Right lobe of liver (tissue), 6 donors: ENCODE data around the gene SPOCK1. TPM values are rescaled to one million over a fixed set of nuclear protein-coding genes. Genes with fewer than 3 reads are reported as not detected.

ENCODE experiments used
- ATAC-seq, 4 donors: fragments of 200-7000 bp; cut with Tn5 transposase; one replicate each; pipeline ENCODE4 v1.9.1; 2020; ENCODE audit warnings: mild to moderate bottlenecking in 4 of 4, moderate library complexity in 4 of 4
- DNase-seq, 3 donors: peaks; one replicate each; pipeline ENCODE4 v3.0.0-alpha.2; 2020
- H3K27ac ChIP-seq, 3 donors: fragments of 200-600 bp; one replicate each; pipeline ENCODE4 v1.8.0; 2022
- H3K27me3 ChIP-seq, 2 donors: fragments of 200-600 bp; one replicate each; pipeline ENCODE4 v1.8.0; 2022
- H3K36me3 ChIP-seq, 4 donors: fragments of 200-600 bp; sonication (generic) in 1 of 4; one replicate each; pipeline versions ENCODE4 v1.5.1 to v1.8.0; 2017 to 2022; ENCODE audit warnings: control low read depth in 1 of 4
- H3K4me1 ChIP-seq, 4 donors: fragments of 200-600 bp; sonication (generic) in 1 of 4; one replicate each; pipeline versions ENCODE4 v1.5.1 to v1.8.0; 2017 to 2022; ENCODE audit warnings: control low read depth in 1 of 4
- H3K4me3 ChIP-seq, 3 donors: fragments of 200-600 bp; one replicate each; pipeline ENCODE4 v1.8.0; 2022
- H3K9me3 ChIP-seq, 4 donors: fragments of 200-600 bp; sonication (generic) in 1 of 4; one replicate each; pipeline versions ENCODE4 v1.5.1 to v1.8.0; 2017 to 2022; ENCODE audit warnings: control low read depth in 1 of 4
- POLR2A ChIP-seq: fragments of 450-650 bp; IDR thresholded peaks from one replicate; pipeline ENCODE4 v1.6.1; 2017; ENCODE audit warnings: antibody characterized with exemption, mild to moderate bottlenecking
- WGBS: methylation state at CpG from one replicate; pipeline ENCODE4 v1.1.6; 2018; ENCODE audit warnings: low coverage, low lambda C conversion rate; ENCODE audit not compliant: insufficient coverage; ENCODE audit errors: missing lambda C conversion rate; 5-methylcytosine and 5-hydroxymethylcytosine counted together
- intact Hi-C, 2 donors: fragments of 100-400 bp; cut with DNase I; formaldehyde crosslinking; loops; one replicate each; pipeline versions ENCODE4 v1.11.2 to v1.14.1; 2022
- total RNA-seq, 6 experiments: library from RNA; depleted of rRNA in 2 of 6; stranded (reverse); fragments of >200 nt in 2 of 6; fragmentation: NEBNext Ultra II Directional in 3 of 6; extraction: Animal tissue kit (Norgen Biotek cat#: 25700) in 3 of 6; gene quantifications; one replicate each; pipeline versions ENCODE4 v1.1.0 to v1.2.4, GENCODE V29; 2016 to 2023
- TF ChIP-seq, protein P1 (sequence below), 4 donors: fragments of 200-600 bp in 3 of 4; fragments of 450-650 bp in 1 of 4; IDR thresholded peaks; one replicate each; pipeline versions ENCODE4 v1.5.1 to v1.8.0; 2016 to 2022; ENCODE audit warnings: antibody characterized with exemption in 4 of 4, mild to moderate bottlenecking in 2 of 4
- donor health status: DM: no; HTN: yes; CAD: no.
- donor health status: DM: no; HTN: no; CAD: no.
- donor health status: DM: no; HTN: no; CAD: no.
- donor health status: DM: no; HTN: yes; CAD: no.
- donor health status: DM: no; HTN: yes; CAD: no.

Gene SPOCK1
- total RNA-seq, 6 experiments from 2014 or later: 0.06 to 0.86 (median 0.15) TPM; not detected in 1

GRCh38 chr5:137164961-137165360, 334.2 kb downstream of the SPOCK1 start:
- Histone ChIP-seq H3K27me3 (no peaks in the 10 kb centered on the region), H3K4me3 (no peak overlapping the region), H3K9me3 (no peaks in the 10 kb centered on the region), H3K4me1 (no peaks in the 10 kb centered on the region), H3K27ac (no peak overlapping the region), H3K36me3 (no peaks in the 10 kb centered on the region)
- intact Hi-C loops: no loop called here
- no CpG with 5 or more reads among the region's 1 CpG for WGBS
- TF ChIP-seq POLR2A: no peak
- TF ChIP-seq, protein P1, sequence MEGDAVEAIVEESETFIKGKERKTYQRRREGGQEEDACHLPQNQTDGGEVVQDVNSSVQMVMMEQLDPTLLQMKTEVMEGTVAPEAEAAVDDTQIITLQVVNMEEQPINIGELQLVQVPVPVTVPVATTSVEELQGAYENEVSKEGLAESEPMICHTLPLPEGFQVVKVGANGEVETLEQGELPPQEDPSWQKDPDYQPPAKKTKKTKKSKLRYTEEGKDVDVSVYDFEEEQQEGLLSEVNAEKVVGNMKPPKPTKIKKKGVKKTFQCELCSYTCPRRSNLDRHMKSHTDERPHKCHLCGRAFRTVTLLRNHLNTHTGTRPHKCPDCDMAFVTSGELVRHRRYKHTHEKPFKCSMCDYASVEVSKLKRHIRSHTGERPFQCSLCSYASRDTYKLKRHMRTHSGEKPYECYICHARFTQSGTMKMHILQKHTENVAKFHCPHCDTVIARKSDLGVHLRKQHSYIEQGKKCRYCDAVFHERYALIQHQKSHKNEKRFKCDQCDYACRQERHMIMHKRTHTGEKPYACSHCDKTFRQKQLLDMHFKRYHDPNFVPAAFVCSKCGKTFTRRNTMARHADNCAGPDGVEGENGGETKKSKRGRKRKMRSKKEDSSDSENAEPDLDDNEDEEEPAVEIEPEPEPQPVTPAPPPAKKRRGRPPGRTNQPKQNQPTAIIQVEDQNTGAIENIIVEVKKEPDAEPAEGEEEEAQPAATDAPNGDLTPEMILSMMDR (IDR thresholded peaks at IDR 0.05): no peak
- ATAC-seq (no peak), DNase-seq (no peak)

DNA sequence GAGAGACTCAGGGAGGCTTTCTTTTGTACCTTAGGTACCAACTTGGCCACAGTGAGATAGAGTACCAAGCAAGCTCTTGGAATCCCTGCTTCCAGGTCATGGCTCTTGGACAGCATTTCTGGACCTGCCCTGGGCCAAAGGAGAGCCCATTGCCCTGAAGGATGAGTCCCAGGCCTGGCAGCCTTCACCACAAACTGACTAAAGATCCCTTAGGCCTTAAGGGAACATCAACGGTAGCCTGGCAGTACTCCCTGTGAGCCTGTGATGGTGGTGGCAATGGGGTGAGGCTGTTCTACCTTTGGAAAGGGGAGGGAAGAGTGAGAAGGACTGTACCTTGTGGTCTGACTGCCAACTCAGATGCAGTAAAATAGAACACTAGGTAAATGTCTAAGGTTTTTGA, 334.6 kb downstream of the SPOCK1 start:
- no CpG with 5 or more reads among the region's 1 CpG for WGBS
- no peaks in the 10 kb centered on the region for H3K9me3 ChIP-seq
- intact Hi-C loops: no loop called here
- H3K27ac ChIP-seq: no peak overlapping the region
- no peaks in the 10 kb centered on the region for H3K27me3 ChIP-seq
- no peak overlapping the region for H3K4me3 ChIP-seq
- DNase-seq (no peak), ATAC-seq (no peak)
- no peaks in the 10 kb centered on the region for H3K4me1 ChIP-seq
- H3K36me3 ChIP-seq: no peaks in the 10 kb centered on the region
- TF ChIP-seq POLR2A: no peak
- TF ChIP-seq, protein P1 (IDR thresholded peaks at IDR 0.05): no peak

GRCh38 chr5:137158691-137159090, 340.4 kb downstream of the SPOCK1 start:
- Histone ChIP-seq H3K36me3 (no peaks in the 10 kb centered on the region), H3K27ac (no peak overlapping the region), H3K4me1 (no peaks in the 10 kb centered on the region), H3K9me3 (no peaks in the 10 kb centered on the region), H3K4me3 (no peak overlapping the region), H3K27me3 (no peaks in the 10 kb centered on the region)
- TF ChIP-seq POLR2A: no peak
- TF ChIP-seq, protein P1 (IDR thresholded peaks at IDR 0.05): no peak
- no peak for DNase-seq
- no peak for ATAC-seq
- intact Hi-C loops: no loop called here
- 56% methylated on average over 2 of the region's 2 CpGs for WGBS

- DNase-seq (no peak), ATAC-seq (no peak)
- Histone ChIP-seq H3K27ac (no peak overlapping the region), H3K27me3 (no peaks in the 10 kb centered on the region), H3K4me1 (no peaks in the 10 kb centered on the region), H3K36me3 (no peaks in the 10 kb centered on the region), H3K4me3 (no peak overlapping the region), H3K9me3 (no peaks in the 10 kb centered on the region)
- 67% methylated on average over 4 of the region's 4 CpGs for WGBS
- intact Hi-C loops: no loop called here
- TF ChIP-seq POLR2A: no peak
- TF ChIP-seq, protein P1 (IDR thresholded peaks at IDR 0.05): no peak
Measured at GRCh38 chr5:137156180-137156579, 342.9 kb downstream of the SPOCK1 start.
